ENCODE measurements around the gene PCDHAC2. TPM values are rescaled to one million over a fixed set of nuclear protein-coding genes. Genes with fewer than 3 reads are reported as not detected.

The PCDHAC2 gene
- total RNA-seq, 1 donor from 2014 or later: 2.3 TPM

DNA sequence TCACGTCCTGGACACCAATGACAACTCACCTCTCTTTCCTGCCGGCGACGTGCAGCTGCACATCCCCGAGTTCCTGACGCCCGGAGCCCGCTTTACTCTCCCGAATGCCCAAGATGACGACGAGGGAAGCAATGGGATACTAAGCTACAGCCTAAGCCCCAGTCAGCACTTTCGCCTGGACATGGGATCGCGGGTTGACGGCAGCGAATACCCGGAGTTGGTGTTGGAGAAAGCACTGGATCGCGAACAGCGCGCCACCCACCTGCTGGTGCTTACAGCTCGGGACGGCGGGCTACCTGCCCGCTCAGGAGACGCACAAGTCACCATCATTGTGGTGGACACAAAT is 39.1 kb upstream of the PCDHAC2 start:
- peaks cover 9% of the 10 kb centered on the region for H3K4me1 Mint-ChIP-seq (ENCODE audit: unreplicated experiment)
- no peaks in the 10 kb centered on the region for H3K36me3 Mint-ChIP-seq (ENCODE audit: unreplicated experiment)
- H3K4me3 Mint-ChIP-seq (ENCODE audit: unreplicated experiment): peak overlapping the region; percentile 82
- H3K9me3 Mint-ChIP-seq (ENCODE audit: unreplicated experiment): no peaks in the 10 kb centered on the region
- no peak for DNase-seq (ENCODE audit: extremely low spot score, unreplicated experiment)
- H3K27ac Mint-ChIP-seq (ENCODE audit: unreplicated experiment): peak overlapping the region; percentile 74
- H3K27me3 Mint-ChIP-seq (ENCODE audit: unreplicated experiment): peaks cover 3% of the 10 kb centered on the region
- TF ChIP-seq, protein P1, sequence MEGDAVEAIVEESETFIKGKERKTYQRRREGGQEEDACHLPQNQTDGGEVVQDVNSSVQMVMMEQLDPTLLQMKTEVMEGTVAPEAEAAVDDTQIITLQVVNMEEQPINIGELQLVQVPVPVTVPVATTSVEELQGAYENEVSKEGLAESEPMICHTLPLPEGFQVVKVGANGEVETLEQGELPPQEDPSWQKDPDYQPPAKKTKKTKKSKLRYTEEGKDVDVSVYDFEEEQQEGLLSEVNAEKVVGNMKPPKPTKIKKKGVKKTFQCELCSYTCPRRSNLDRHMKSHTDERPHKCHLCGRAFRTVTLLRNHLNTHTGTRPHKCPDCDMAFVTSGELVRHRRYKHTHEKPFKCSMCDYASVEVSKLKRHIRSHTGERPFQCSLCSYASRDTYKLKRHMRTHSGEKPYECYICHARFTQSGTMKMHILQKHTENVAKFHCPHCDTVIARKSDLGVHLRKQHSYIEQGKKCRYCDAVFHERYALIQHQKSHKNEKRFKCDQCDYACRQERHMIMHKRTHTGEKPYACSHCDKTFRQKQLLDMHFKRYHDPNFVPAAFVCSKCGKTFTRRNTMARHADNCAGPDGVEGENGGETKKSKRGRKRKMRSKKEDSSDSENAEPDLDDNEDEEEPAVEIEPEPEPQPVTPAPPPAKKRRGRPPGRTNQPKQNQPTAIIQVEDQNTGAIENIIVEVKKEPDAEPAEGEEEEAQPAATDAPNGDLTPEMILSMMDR (IDR thresholded peaks at IDR 0.05): no peak

DNA sequence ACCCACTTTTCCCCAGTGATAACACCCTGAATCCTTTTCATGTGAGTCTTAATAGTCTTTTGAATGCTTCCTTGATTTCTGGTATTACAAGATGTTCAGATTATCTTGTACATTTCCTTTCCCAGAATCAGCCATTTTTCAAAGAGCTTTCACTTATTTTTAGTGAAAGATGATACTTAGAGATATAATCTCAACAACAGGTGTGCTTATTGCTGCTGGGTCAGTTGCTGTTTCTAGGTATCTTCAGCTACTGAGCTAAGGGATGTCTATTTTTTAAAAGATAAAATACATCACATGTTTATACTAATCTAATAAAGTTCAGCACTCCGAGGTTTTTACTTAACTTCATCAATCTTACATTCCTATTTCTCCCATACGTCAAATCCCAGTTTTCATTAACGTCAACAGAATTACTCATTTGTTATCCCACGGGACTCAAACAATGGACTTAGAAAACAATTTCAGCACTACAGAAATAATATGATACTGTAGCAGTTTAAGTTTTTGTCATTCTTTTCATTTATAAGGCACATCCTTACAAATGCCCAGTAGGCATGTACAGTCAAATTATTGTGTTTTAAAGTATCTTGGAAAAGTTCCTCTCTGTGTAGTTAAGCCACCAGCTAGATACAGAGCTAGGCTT is 31.2 kb upstream of the PCDHAC2 start:
- Mint-ChIP-seq H3K27me3 (ENCODE audit: unreplicated experiment) (no peaks in the 10 kb centered on the region), H3K27ac (ENCODE audit: unreplicated experiment) (no peak overlapping the region), H3K4me3 (ENCODE audit: unreplicated experiment) (no peak overlapping the region), H3K36me3 (ENCODE audit: unreplicated experiment) (no peaks in the 10 kb centered on the region), H3K4me1 (ENCODE audit: unreplicated experiment) (peaks cover 3% of the 10 kb centered on the region), H3K9me3 (ENCODE audit: unreplicated experiment) (no peaks in the 10 kb centered on the region)
- DNase-seq (ENCODE audit: extremely low spot score, unreplicated experiment): no peak
- TF ChIP-seq, protein P1 (IDR thresholded peaks at IDR 0.05): no peak

DNA sequence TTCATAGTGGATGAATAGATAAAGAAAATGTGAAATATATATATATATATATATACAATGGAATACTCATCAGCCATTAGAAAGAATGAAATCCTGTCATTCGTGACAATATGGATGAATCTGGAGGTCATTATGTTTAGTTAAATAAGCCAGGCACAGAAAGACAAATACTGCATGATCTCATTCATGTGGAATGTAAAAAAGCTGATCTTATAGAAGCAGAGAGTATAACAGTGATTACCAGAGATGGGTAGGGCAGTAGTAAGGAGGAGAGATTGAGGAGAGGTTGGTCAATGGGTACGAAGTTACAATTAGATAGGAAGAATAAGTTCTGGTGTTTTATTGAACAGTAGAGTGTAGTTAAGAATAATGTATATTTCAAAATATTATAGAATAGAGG is 19.7 kb upstream of the PCDHAC2 start:
- Mint-ChIP-seq H3K27me3 (ENCODE audit: unreplicated experiment) (no peaks in the 10 kb centered on the region), H3K9me3 (ENCODE audit: unreplicated experiment) (peaks cover 20% of the 10 kb centered on the region), H3K4me3 (ENCODE audit: unreplicated experiment) (no peak overlapping the region), H3K36me3 (ENCODE audit: unreplicated experiment) (peaks cover 4% of the 10 kb centered on the region), H3K27ac (ENCODE audit: unreplicated experiment) (no peak overlapping the region), H3K4me1 (ENCODE audit: unreplicated experiment) (no peaks in the 10 kb centered on the region)
- no peak for DNase-seq (ENCODE audit: extremely low spot score, unreplicated experiment)
- TF ChIP-seq, protein P1 (IDR thresholded peaks at IDR 0.05): no peak

DNA sequence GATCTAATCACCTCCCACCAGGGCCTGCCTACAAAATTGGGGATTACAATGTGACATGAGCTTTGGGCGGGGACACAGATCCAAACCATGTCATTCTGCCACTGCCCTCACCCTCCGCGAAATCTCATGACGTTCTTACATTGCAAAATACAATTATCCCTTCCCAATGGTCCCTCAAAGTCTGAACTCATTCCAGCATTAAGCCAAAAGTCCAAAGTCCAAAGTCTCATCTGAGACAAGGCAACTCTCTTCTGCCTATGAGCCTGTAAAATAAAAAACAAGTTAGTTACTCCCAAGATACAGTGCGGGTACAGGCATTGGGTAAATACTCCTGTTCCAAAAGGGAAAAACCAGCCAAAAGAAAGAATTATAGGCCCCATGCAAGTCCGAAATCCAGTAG is 14.6 kb upstream of the PCDHAC2 start:
- Mint-ChIP-seq H3K4me3 (ENCODE audit: unreplicated experiment) (no peak overlapping the region), H3K27me3 (ENCODE audit: unreplicated experiment) (no peaks in the 10 kb centered on the region), H3K27ac (ENCODE audit: unreplicated experiment) (no peak overlapping the region), H3K4me1 (ENCODE audit: unreplicated experiment) (no peaks in the 10 kb centered on the region), H3K9me3 (ENCODE audit: unreplicated experiment) (no peaks in the 10 kb centered on the region), H3K36me3 (ENCODE audit: unreplicated experiment) (no peaks in the 10 kb centered on the region)
- TF ChIP-seq, protein P1 (IDR thresholded peaks at IDR 0.05): no peak
- DNase-seq (ENCODE audit: extremely low spot score, unreplicated experiment): no peak

DNA sequence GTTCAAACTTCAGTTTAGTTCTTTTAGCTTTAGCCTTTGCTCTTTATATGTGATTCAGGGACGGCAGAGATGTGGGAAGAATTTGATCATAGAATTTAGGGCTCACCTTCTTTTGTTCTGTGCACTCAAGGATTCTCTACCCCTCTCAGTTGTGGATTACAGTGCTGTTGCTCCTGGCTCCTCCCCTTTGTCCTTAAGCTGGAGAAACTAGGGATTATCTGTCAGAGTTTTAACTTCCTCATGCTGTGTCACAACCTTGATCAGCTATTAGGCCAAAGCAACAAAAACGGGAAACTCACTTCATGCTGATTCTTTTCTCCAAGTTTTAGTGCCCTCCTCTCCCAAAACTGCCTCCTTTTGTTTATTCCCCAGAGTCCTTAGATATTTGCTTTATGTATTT is 13.0 kb upstream of the PCDHAC2 start:
- TF ChIP-seq, protein P1 (IDR thresholded peaks at IDR 0.05): no peak
- Mint-ChIP-seq H3K27ac (ENCODE audit: unreplicated experiment) (no peak overlapping the region), H3K4me1 (ENCODE audit: unreplicated experiment) (no peaks in the 10 kb centered on the region), H3K27me3 (ENCODE audit: unreplicated experiment) (no peaks in the 10 kb centered on the region), H3K4me3 (ENCODE audit: unreplicated experiment) (no peak overlapping the region), H3K36me3 (ENCODE audit: unreplicated experiment) (no peaks in the 10 kb centered on the region), H3K9me3 (ENCODE audit: unreplicated experiment) (no peaks in the 10 kb centered on the region)
- DNase-seq (ENCODE audit: extremely low spot score, unreplicated experiment): no peak
